ENCODE data around the gene TOR2A. TPM values are rescaled to one million over a fixed set of nuclear protein-coding genes. Genes with fewer than 3 reads are reported as not detected.

The TOR2A gene
- total and polyA plus RNA-seq, 9 of the 15 experiments (the other 6 are each of a cell fraction or from before 2014, with no cell fraction given) = 0.80 to 25.9 (median 11.1) TPM

GRCh38 chr9:127728808-127729207 lies 6.3 kb downstream of the TOR2A start:
- FAIRE-seq (no peak), DNase-seq (ENCODE audit: extremely low read depth in 1 of 4, low spot score in 3 of 4) (no peak), ATAC-seq (no peak)
- Histone ChIP-seq H2AFZ (ENCODE audit: low read depth, low read length) (no peak overlapping the region), H3K9ac (ENCODE audit: insufficient read depth in 1 of 2, low read depth in 2 of 2, low read length in 2 of 2) (peak overlapping the region in 1 of 2 experiments; percentile 23; a peak in 1 of 4 replicates), H3K4me3 (no peak overlapping the region), H3K4me1 (replicated peaks in 1 of 2; ENCODE audit: control insufficient read depth in 2 of 2, insufficient read depth in 2 of 2, low read length in 2 of 2) (peaks cover 0 to 40% of the 10 kb centered on the region in 2 experiments; a peak in 3 of 5 replicates), H3K9me1 (ENCODE audit: control insufficient read depth, insufficient read depth, low read length) (no peaks in the 10 kb centered on the region), H3K9me3 (replicated peaks; ENCODE audit: control insufficient read depth, insufficient read depth, low read depth, low read length) (no peaks in the 10 kb centered on the region), H4K20me1 (replicated peaks; ENCODE audit: control insufficient read depth, insufficient read depth, low read length) (no peaks in the 10 kb centered on the region; the same call in 1 of the 2 replicates), H3K4me2 (ENCODE audit: insufficient read depth, low read length) (no peak overlapping the region), H3K79me2 (ENCODE audit: control insufficient read depth, insufficient read depth, low read length) (no peaks in the 10 kb centered on the region), H3K36me3 (ENCODE audit: control insufficient read depth, insufficient read depth, low read length) (no peaks in the 10 kb centered on the region), H3K27ac (ENCODE audit: extremely low read depth, low read depth, low read length) (no peak overlapping the region), H3K27me3 (ENCODE audit: control insufficient read depth in 2 of 2, insufficient read depth in 2 of 2, low read length in 2 of 2) (no peaks in the 10 kb centered on the region; a peak in 1 of 5 replicates)
- CTCF ChIA-PET (ENCODE audit: low intra/inter-chr PET ratio) = no interaction called here
- in situ Hi-C loops (cut with MboI) = no loop called here
- TF ChIP-seq ZNF316 (IDR thresholded peaks at IDR 0.05) (0 out of 2 replicates have a peak, but pooled peaks have one; percentile 9), CAMTA2 (CRISPR knock-in tag; conservative IDR thresholded peaks at IDR 0.05) (no peak), ELK1 (CRISPR knock-in tag; IDR thresholded peaks at IDR 0.05) (no peak)
- intact Hi-C loops (cut with micrococcal nuclease) = no loop called here
- POLR2A ChIA-PET = interaction anchor here (0.7 to 1.8 kb wide), 5 partner anchors 9 to 158 kb away, joined by 3 to 5 read pairs (median 4); partner anchors contain the start of gene PTRH1
- 22% methylated on average over 8 of the region's 8 CpGs for WGBS (ENCODE audit: insufficient coverage, low coverage, missing lambda C conversion rate)
- BruUV-seq (replicated peaks) = no TSS peak

GRCh38 chr9:127726871-127727270 lies 8.2 kb downstream of the TOR2A start:
- FAIRE-seq (no peak), DNase-seq (ENCODE audit: extremely low read depth in 1 of 4, low spot score in 3 of 4) (no peak), ATAC-seq (no peak)
- intact Hi-C loops (cut with micrococcal nuclease) = no loop called here
- 36% methylated on average over 8 of the region's 8 CpGs for whole genome bisulfite sequencing (ENCODE audit: insufficient coverage, low coverage, missing lambda C conversion rate)
- Histone ChIP-seq H2AFZ (ENCODE audit: low read depth, low read length) (no peak overlapping the region), H3K9me3 (replicated peaks; ENCODE audit: control insufficient read depth, insufficient read depth, low read depth, low read length) (no peaks in the 10 kb centered on the region), H3K4me1 (replicated peaks in 1 of 2; ENCODE audit: control insufficient read depth in 2 of 2, insufficient read depth in 2 of 2, low read length in 2 of 2) (peaks cover 0 to 34% of the 10 kb centered on the region in 2 experiments; a peak in 3 of 5 replicates), H3K79me2 (ENCODE audit: control insufficient read depth, insufficient read depth, low read length) (no peaks in the 10 kb centered on the region), H3K4me2 (ENCODE audit: insufficient read depth, low read length) (no peak overlapping the region), H3K9me1 (ENCODE audit: control insufficient read depth, insufficient read depth, low read length) (no peaks in the 10 kb centered on the region), H3K4me3 (no peak overlapping the region), H3K27ac (ENCODE audit: extremely low read depth, low read depth, low read length) (no peak overlapping the region), H3K27me3 (ENCODE audit: control insufficient read depth in 2 of 2, insufficient read depth in 2 of 2, low read length in 2 of 2) (no peaks in the 10 kb centered on the region; a peak in 1 of 5 replicates), H4K20me1 (replicated peaks; ENCODE audit: control insufficient read depth, insufficient read depth, low read length) (no peaks in the 10 kb centered on the region; the same call in 1 of the 2 replicates), H3K9ac (ENCODE audit: insufficient read depth in 1 of 2, low read depth in 2 of 2, low read length in 2 of 2) (peak overlapping the region in 1 of 2 experiments; percentile 64; a peak in 2 of 4 replicates), H3K36me3 (ENCODE audit: control insufficient read depth, insufficient read depth, low read length) (no peaks in the 10 kb centered on the region)
- BruUV-seq (replicated peaks) = no TSS peak
- ChIA-PET CTCF (ENCODE audit: low intra/inter-chr PET ratio) (no interaction called here), POLR2A (no interaction called here)
- in situ Hi-C loops (cut with MboI) = no loop called here
- TF ChIP-seq EWSR1 (IDR thresholded peaks at IDR 0.05; ENCODE audit: borderline replicate concordance, low read depth, partially characterized antibody) (no peak), ZNF668 (CRISPR knock-in tag; IDR thresholded peaks at IDR 0.05) (no peak), HINFP (tag; conservative IDR thresholded peaks at IDR 0.05; ENCODE audit: low read depth) (no peak), PATZ1 (CRISPR knock-in tag; IDR thresholded peaks at IDR 0.05; ENCODE audit: borderline replicate concordance) (no peak), RBM22 (IDR thresholded peaks at IDR 0.05; ENCODE audit: low read depth, low read length, poor library complexity, severe bottlenecking) (no peak), ETS2 (tag; IDR thresholded peaks at IDR 0.05; ENCODE audit: borderline replicate concordance, poor library complexity, severe bottlenecking) (no peak), HLTF (IDR thresholded peaks at IDR 0.05) (no peak), JUNB (CRISPR knock-in tag; conservative IDR thresholded peaks at IDR 0.05) (no peak), ELF2 (CRISPR knock-in tag; IDR thresholded peaks at IDR 0.05) (no peak)
